M059J (cell line): Measurements from ENCODE around the gene SMARCD1. TPM values are rescaled to one million over a fixed set of nuclear protein-coding genes. Genes with fewer than 3 reads are reported as not detected.
"Not testable (repeated sequence)": the region's sequence is repeated elsewhere in the genome, so short reads cannot be mapped to it uniquely, and the experiment has no call there.

ENCODE experiments used
- DNase-seq: peaks from one replicate; pipeline ENCODE4 v3.0.0-alpha.2; 2012; ENCODE audit warnings: low read depth
- total RNA-seq: library from RNA; depleted of rRNA; stranded (reverse); fragments of >200 nt; shearing (Covaris generic); gene quantifications from 2 replicates; pipeline ENCODE4 v1.2.3, GENCODE V29; 2014

Gene SMARCD1
- total RNA-seq, 1 experiment from 2014 or later, result 52.9 TPM

- DNase-seq, result no peak
Measured at GRCh38 chr12:50077099-50077498, 8.0 kb upstream of the SMARCD1 start.

GRCh38 chr12:50078281-50078680 lies 6.9 kb upstream of the SMARCD1 start:
- no peak for DNase-seq

GRCh38 chr12:50079771-50080170 lies 5.4 kb upstream of the SMARCD1 start:
- no peak for DNase-seq

- no peak for DNase-seq
Measured at GRCh38 chr12:50081096-50081808, 3.9 kb upstream of the SMARCD1 start.

- DNase-seq, result no peak
Measured at GRCh38 chr12:50082644-50083043, 2.5 kb upstream of the SMARCD1 start.

- DNase-seq, result no peak
Measured at GRCh38 chr12:50083301-50083700, 1.8 kb upstream of the SMARCD1 start.

- not testable (repeated sequence) for DNase-seq
Measured at GRCh38 chr12:50084409-50084774, 750 bp upstream of the SMARCD1 start.

- no peak for DNase-seq
Measured at GRCh38 chr12:50085615-50086072, 502 bp downstream of the SMARCD1 start.

- DNase-seq, result no peak
Measured at GRCh38 chr12:50086148-50086547, 1.0 kb downstream of the SMARCD1 start.

GRCh38 chr12:50087151-50087550 lies 2.0 kb downstream of the SMARCD1 start:
- no peak for DNase-seq

GRCh38 chr12:50087995-50088394 lies 2.9 kb downstream of the SMARCD1 start:
- DNase-seq, result peak; percentile 37

- peak; percentile 64 for DNase-seq
Measured at GRCh38 chr12:50088577-50089335, 3.6 kb downstream of the SMARCD1 start.

- no peak for DNase-seq
Measured at GRCh38 chr12:50089730-50090129, 4.6 kb downstream of the SMARCD1 start.

GRCh38 chr12:50090391-50090790 lies 5.2 kb downstream of the SMARCD1 start:
- no peak for DNase-seq

GRCh38 chr12:50097952-50098351 lies 12.8 kb downstream of the SMARCD1 start:
- DNase-seq, result no peak

GRCh38 chr12:50099302-50100008 lies 14.3 kb downstream of the SMARCD1 start:
- peak; percentile 41 for DNase-seq

GRCh38 chr12:50100561-50100960 lies 15.4 kb downstream of the SMARCD1 start:
- DNase-seq, result no peak

- DNase-seq, result peak; percentile 43
Measured at GRCh38 chr12:50101663-50102062, 16.5 kb downstream of the SMARCD1 start.

- DNase-seq, result no peak
Measured at GRCh38 chr12:50102131-50102531, 17.0 kb downstream of the SMARCD1 start.

GRCh38 chr12:50102646-50103309 lies 17.6 kb downstream of the SMARCD1 start:
- no peak for DNase-seq

GRCh38 chr12:50103351-50103750 lies 18.2 kb downstream of the SMARCD1 start:
- DNase-seq, result no peak

- DNase-seq, result peak; percentile 35
Measured at GRCh38 chr12:50103767-50104321, 18.7 kb downstream of the SMARCD1 start, which contains the start of gene GPD1. Gene GPD1, plus strand, starts transcription at chr12:50104008. Its CDS starts 43 bp downstream, at chr12:50104051.
